OCI-LY7 (cell line): ENCODE measurements around the gene NCKAP5. TPM values are rescaled to one million over a fixed set of nuclear protein-coding genes. Genes with fewer than 3 reads are reported as not detected.

Experiments
- BruUV-seq: library from RNA; stranded (reverse); fragments of 400-500 nt; replicated peaks from 2 replicates; lab custom pipeline; 2021; lab: Mats Ljungman, UMichigan
- CTCF ChIA-PET: fragments of 300-600 bp; sonication (Branson Sonifier 250); formaldehyde crosslinking; loops from one replicate; lab custom pipeline; 2022; ENCODE audit warnings: antibody characterized with exemption; ENCODE audit not compliant: unreplicated experiment; lab: Charles Lee
- POLR2A ChIA-PET: fragments of 300-600 bp; sonication (Branson Sonifier 250); formaldehyde crosslinking; loops from one replicate; lab custom pipeline; 2022; ENCODE audit warnings: antibody characterized with exemption; lab: Charles Lee
- DNase-seq: peaks from one replicate; pipeline ENCODE4 v3.0.0-alpha.2; 2015; ENCODE audit warnings: low spot score
- H2AFZ ChIP-seq: fragments of 200-600 bp; sonication (generic), shearing (Covaris generic); 2 replicates; pipeline ENCODE4 v1.6.1; 2014; ENCODE audit warnings: mild to moderate bottlenecking, antibody characterized with exemption, low read length, moderate library complexity
- H3K27ac ChIP-seq: fragments of 200-600 bp; sonication (generic); 2 replicates; pipeline ENCODE4 v1.5.1; 2014; ENCODE audit warnings: mixed run types, low read depth, mild to moderate bottlenecking, moderate library complexity, low read length, inconsistent platforms; ENCODE audit not compliant: poor library complexity, severe bottlenecking
- H3K36me3 ChIP-seq: fragments of 200-600 bp; sonication (generic); 2 replicates; pipeline ENCODE4 v1.6.1; 2014; ENCODE audit warnings: mild to moderate bottlenecking, antibody characterized with exemption, low read length, moderate library complexity, mixed read lengths; ENCODE audit not compliant: insufficient read depth
- H3K4me1 ChIP-seq: fragments of 200-600 bp; sonication (generic); 2 replicates; pipeline ENCODE4 v1.5.1; 2014; ENCODE audit warnings: mild to moderate bottlenecking, low read length; ENCODE audit not compliant: insufficient read depth, poor library complexity, severe bottlenecking
- H3K4me2 ChIP-seq: fragments of 200-600 bp; sonication (generic); 2 replicates; pipeline ENCODE4 v1.6.1; 2014; ENCODE audit warnings: mild to moderate bottlenecking, low read length
- H3K4me3 ChIP-seq: fragments of 200-600 bp; sonication (generic); 2 replicates; pipeline ENCODE4 v1.5.1; 2014; ENCODE audit warnings: mild to moderate bottlenecking, low read depth, low read length; ENCODE audit not compliant: poor library complexity, severe bottlenecking
- H3K79me2 ChIP-seq: fragments of 200-600 bp; sonication (generic); 2 replicates; pipeline ENCODE4 v1.6.1; 2016; ENCODE audit warnings: low read depth, mild to moderate bottlenecking, low read length, moderate library complexity, mixed read lengths; ENCODE audit not compliant: insufficient read depth
- H3K9me2 ChIP-seq: fragments of 200-600 bp; sonication (generic); 2 replicates; pipeline ENCODE4 v1.6.1; 2016; ENCODE audit warnings: mild to moderate bottlenecking, low read length, mixed read lengths; ENCODE audit not compliant: insufficient read depth
- H3K9me3 ChIP-seq: fragments of 200-600 bp; sonication (generic); 2 replicates; pipeline ENCODE4 v1.6.1; 2014; ENCODE audit warnings: mild to moderate bottlenecking, mixed run types, low read length, mixed read lengths
- H4K20me1 ChIP-seq: fragments of 200-600 bp; sonication (generic); 2 replicates; pipeline ENCODE4 v1.6.1; 2014; ENCODE audit warnings: mild to moderate bottlenecking, antibody characterized with exemption, low read length, moderate library complexity, mixed read lengths; ENCODE audit not compliant: insufficient read depth
- CTCF ChIP-seq: fragments of 200-600 bp; sonication (generic); conservative IDR thresholded peaks from 2 replicates; pipeline ENCODE4 v1.5.1; 2014; ENCODE audit warnings: mild to moderate bottlenecking, antibody characterized with exemption, low read length, moderate library complexity, mixed read lengths
- EZH2phosphoT487 ChIP-seq: fragments of 200-600 bp; sonication (generic); IDR thresholded peaks from 2 replicates; pipeline ENCODE4 v1.6.1; 2018; ENCODE audit warnings: low read depth, borderline replicate concordance, mild to moderate bottlenecking, mixed run types, antibody characterized with exemption, low read length, moderate library complexity, mixed read lengths
- intact Hi-C: fragments of 100-400 bp; cut with micrococcal nuclease; formaldehyde crosslinking; loops from one replicate; pipeline ENCODE4 v1.10.0; 2022; ENCODE audit not compliant: unreplicated experiment
- total RNA-seq, 2 experiments: library from RNA; depleted of rRNA in 1 of 2; stranded (reverse); fragments of >200 nt in 1 of 2; shearing (Covaris generic) in 1 of 2; gene quantifications; 2 replicates each; pipeline ENCODE4 v1.2.3, GENCODE V29; 2014 to 2022

NCKAP5 gene
- total RNA-seq, 2 experiments from 2014 or later: not detected

GRCh38 chr2:132773331-132773730 is 794.9 kb downstream of the NCKAP5 start:
- CTCF ChIA-PET: no interaction called here
- Histone ChIP-seq H3K36me3 (no peaks in the 10 kb centered on the region), H3K4me1 (no peaks in the 10 kb centered on the region), H3K9me3 (no peaks in the 10 kb centered on the region), H4K20me1 (no peaks in the 10 kb centered on the region), H2AFZ (no peak overlapping the region), H3K79me2 (no peaks in the 10 kb centered on the region), H3K27ac (no peak overlapping the region), H3K4me2 (no peak overlapping the region), H3K9me2 (no peaks in the 10 kb centered on the region), H3K4me3 (no peak overlapping the region)
- intact Hi-C loops: no loop called here
- DNase-seq: no peak
- no TSS peak for BruUV-seq
- POLR2A ChIA-PET: no interaction called here
- TF ChIP-seq EZH2phosphoT487: no peak
- TF ChIP-seq CTCF: no peak

GRCh38 chr2:132772340-132772739 is 795.9 kb downstream of the NCKAP5 start:
- Histone ChIP-seq H2AFZ (no peak overlapping the region), H3K36me3 (no peaks in the 10 kb centered on the region), H3K79me2 (no peaks in the 10 kb centered on the region), H3K9me2 (no peaks in the 10 kb centered on the region), H3K4me3 (no peak overlapping the region), H3K27ac (no peak overlapping the region), H3K9me3 (no peaks in the 10 kb centered on the region), H3K4me2 (no peak overlapping the region), H3K4me1 (no peaks in the 10 kb centered on the region), H4K20me1 (no peaks in the 10 kb centered on the region)
- CTCF ChIA-PET: no interaction called here
- BruUV-seq: no TSS peak
- no peak for TF ChIP-seq EZH2phosphoT487
- no peak for TF ChIP-seq CTCF
- no peak for DNase-seq
- POLR2A ChIA-PET: no interaction called here
- intact Hi-C loops: no loop called here

- no peaks in the 10 kb centered on the region for H3K4me1 ChIP-seq
- no peak for DNase-seq
- no peaks in the 10 kb centered on the region for H3K36me3 ChIP-seq
- H3K9me3 ChIP-seq: no peaks in the 10 kb centered on the region
- TF ChIP-seq EZH2phosphoT487 (no peak), CTCF (no peak)
- CTCF ChIA-PET: no interaction called here
- no TSS peak for BruUV-seq
- H3K79me2 ChIP-seq: no peaks in the 10 kb centered on the region
- intact Hi-C loops: no loop called here
- no peak overlapping the region for H3K27ac ChIP-seq
- POLR2A ChIA-PET: no interaction called here
- no peak overlapping the region for H3K4me3 ChIP-seq
- no peak overlapping the region for H2AFZ ChIP-seq
- no peak overlapping the region for H3K4me2 ChIP-seq
- no peaks in the 10 kb centered on the region for H4K20me1 ChIP-seq
- no peaks in the 10 kb centered on the region for H3K9me2 ChIP-seq
These were observed 801.7 kb downstream of the NCKAP5 start for GRCh38 chr2:132766573-132766972.
